GM23248 (cell line): ENCODE data around the gene ATP8B3. TPM values are rescaled to one million over a fixed set of nuclear protein-coding genes. Genes with fewer than 3 reads are reported as not detected.

Experiments used
- DNase-seq: peaks from one replicate; pipeline ENCODE4 v3.0.0-alpha.2; 2015
- H2AFZ ChIP-seq: fragments of 200-600 bp; sonication (generic); 2 replicates; pipeline ENCODE4 v1.6.1; 2016; ENCODE audit warnings: antibody characterized with exemption
- H3F3A ChIP-seq: fragments of 200-600 bp; sonication (generic); 2 replicates; pipeline ENCODE4 v1.6.1; 2016; ENCODE audit warnings: mild to moderate bottlenecking, antibody characterized with exemption, mixed run types; ENCODE audit not compliant: insufficient read depth
- H3K27ac ChIP-seq: fragments of 200-600 bp; sonication (generic); 2 replicates; pipeline ENCODE4 v1.5.1; 2016; ENCODE audit warnings: mild to moderate bottlenecking
- H3K27me3 ChIP-seq: fragments of 200-600 bp; sonication (generic); replicated peaks from 2 replicates; pipeline ENCODE4 v1.6.1; 2016; ENCODE audit warnings: mild to moderate bottlenecking; ENCODE audit not compliant: insufficient read depth
- H3K36me3 ChIP-seq: fragments of 200-600 bp; sonication (generic); 2 replicates; pipeline ENCODE4 v1.6.1; 2016; ENCODE audit warnings: low read depth, mild to moderate bottlenecking
- H3K4me1 ChIP-seq: fragments of 200-600 bp; sonication (generic); 2 replicates; pipeline ENCODE4 v1.6.1; 2016; ENCODE audit warnings: mild to moderate bottlenecking; ENCODE audit not compliant: insufficient read depth
- H3K4me2 ChIP-seq: fragments of 200-600 bp; sonication (generic); one replicate; pipeline ENCODE4 v1.6.1; 2016; ENCODE audit warnings: mild to moderate bottlenecking; ENCODE audit not compliant: unreplicated experiment
- H3K4me3 ChIP-seq: fragments of 200-600 bp; sonication (generic); 2 replicates; pipeline ENCODE4 v1.5.1; 2016; ENCODE audit warnings: mild to moderate bottlenecking
- H3K79me2 ChIP-seq: fragments of 200-600 bp; sonication (generic); 2 replicates; pipeline ENCODE4 v1.6.1; 2016; ENCODE audit warnings: mild to moderate bottlenecking; ENCODE audit not compliant: insufficient read depth
- H3K9ac ChIP-seq: fragments of 200-600 bp; sonication (generic); 2 replicates; pipeline ENCODE4 v1.6.1; 2016; ENCODE audit warnings: mild to moderate bottlenecking
- H3K9me2 ChIP-seq: fragments of 200-600 bp; sonication (generic); 2 replicates; pipeline ENCODE4 v1.6.1; 2016; ENCODE audit warnings: mixed run types, mild to moderate bottlenecking, moderate library complexity; ENCODE audit not compliant: insufficient read depth
- H3K9me3 ChIP-seq: fragments of 200-600 bp; sonication (generic); one replicate; pipeline ENCODE4 v1.6.1; 2017; ENCODE audit warnings: low read depth
- H4K20me1 ChIP-seq: fragments of 200-600 bp; sonication (generic); 2 replicates; pipeline ENCODE4 v1.6.0; 2016; ENCODE audit not compliant: insufficient read depth
- EZH2 ChIP-seq: fragments of 200-600 bp; sonication (generic); IDR thresholded peaks from 2 replicates; pipeline ENCODE4 v1.6.1; 2018; ENCODE audit warnings: antibody characterized with exemption, mild to moderate bottlenecking; ENCODE audit not compliant: insufficient read depth, poor library complexity, severe bottlenecking
- EZH2phosphoT487 ChIP-seq: fragments of 200-600 bp; sonication (generic); IDR thresholded peaks from 2 replicates; pipeline ENCODE4 v1.6.1; 2018; ENCODE audit warnings: antibody characterized with exemption, moderate library complexity, mild to moderate bottlenecking, low read depth; ENCODE audit not compliant: insufficient read depth
- WGBS, 2 experiments: methylation state at CpG; one replicate each; pipeline ENCODE4 v1.1.6; 2015 to 2017; ENCODE audit warnings: low lambda C conversion rate in 2 of 2, low coverage in 1 of 2; ENCODE audit errors: missing lambda C conversion rate in 2 of 2; 5-methylcytosine and 5-hydroxymethylcytosine counted together
- in situ Hi-C: fragments of 300-500 bp; cut with MboI; formaldehyde crosslinking; loops from 2 replicates; pipeline ENCODE4 v1.15.0; 2020
- polyA plus RNA-seq: library from polyadenylated mRNA; unstranded; fragments of >200 nt; fragmentation: Nextera tagmentation; extraction: Ambion mirVana; gene quantifications from 2 replicates; pipeline ENCODE4 v1.2.1, GENCODE V29; 2016
- total RNA-seq: library from RNA; depleted of rRNA; stranded (reverse); fragments of >200 nt; shearing (Covaris generic); gene quantifications from 2 replicates; pipeline ENCODE4 v1.2.3, GENCODE V29; 2014

ATP8B3 gene
- total and polyA plus RNA-seq, 2 experiments from 2014 or later, result 0.32 to 1.8 TPM

DNA sequence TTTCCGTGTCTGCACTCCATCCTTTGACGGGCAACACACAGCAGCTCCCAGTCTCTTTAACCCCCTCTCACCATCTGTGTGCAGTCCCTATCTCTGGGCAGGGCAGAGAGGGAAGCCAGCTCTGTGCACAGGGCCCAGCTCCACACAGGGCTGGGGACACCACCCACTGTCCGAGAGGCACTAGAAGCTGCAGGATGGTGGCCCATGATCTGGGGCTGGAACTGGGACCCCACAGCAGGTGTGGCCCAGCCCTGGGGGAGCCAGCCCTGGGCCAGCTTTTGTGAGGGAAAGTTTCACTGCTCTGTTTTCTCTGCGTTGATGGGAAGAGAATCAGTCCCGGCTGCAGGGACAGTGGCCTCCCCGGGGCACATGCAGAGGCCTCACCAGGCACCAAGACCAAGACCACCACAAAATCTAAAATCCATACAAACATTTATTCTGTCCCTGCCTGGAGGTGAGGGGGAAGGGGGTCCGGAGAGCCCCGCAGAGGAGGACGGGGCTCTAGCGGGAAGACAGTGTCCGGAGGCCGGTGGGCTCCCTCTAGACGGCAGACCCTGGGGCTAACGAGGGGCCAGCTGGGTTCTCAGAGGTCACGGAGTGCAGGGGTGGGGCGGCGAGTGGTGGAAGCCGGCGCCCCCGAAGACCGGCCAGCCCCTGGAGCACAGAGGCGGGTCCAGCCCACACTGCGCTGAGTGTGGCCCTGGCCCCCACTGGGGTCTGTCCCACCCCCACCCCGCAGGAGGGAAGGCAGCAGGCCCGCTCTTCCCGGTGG lies 2.9 kb upstream of the ATP8B3 start:
- Histone ChIP-seq H3K4me3 (no peak overlapping the region), H3K9me2 (no peaks in the 10 kb centered on the region), H3K36me3 (peaks cover under 1% of the 10 kb centered on the region; the same call in 1 of the 2 replicates), H3K4me1 (peaks cover 3% of the 10 kb centered on the region; the same call in 1 of the 2 replicates), H3K27ac (no peak overlapping the region), H3F3A (no peaks in the 10 kb centered on the region), H3K79me2 (no peaks in the 10 kb centered on the region), H4K20me1 (no peaks in the 10 kb centered on the region), H3K9me3 (no peaks in the 10 kb centered on the region), H3K27me3 (no peaks in the 10 kb centered on the region), H3K4me2 (no peak overlapping the region), H3K9ac (no peak overlapping the region), H2AFZ (no peak overlapping the region)
- TF ChIP-seq EZH2phosphoT487, result no peak
- TF ChIP-seq EZH2, result no peak
- DNase-seq, result no peak
- in situ Hi-C loops, result no loop called here
- 79% methylated on average over 12 to 26 of the region's 26 CpGs for WGBS, 2 experiments

DNA sequence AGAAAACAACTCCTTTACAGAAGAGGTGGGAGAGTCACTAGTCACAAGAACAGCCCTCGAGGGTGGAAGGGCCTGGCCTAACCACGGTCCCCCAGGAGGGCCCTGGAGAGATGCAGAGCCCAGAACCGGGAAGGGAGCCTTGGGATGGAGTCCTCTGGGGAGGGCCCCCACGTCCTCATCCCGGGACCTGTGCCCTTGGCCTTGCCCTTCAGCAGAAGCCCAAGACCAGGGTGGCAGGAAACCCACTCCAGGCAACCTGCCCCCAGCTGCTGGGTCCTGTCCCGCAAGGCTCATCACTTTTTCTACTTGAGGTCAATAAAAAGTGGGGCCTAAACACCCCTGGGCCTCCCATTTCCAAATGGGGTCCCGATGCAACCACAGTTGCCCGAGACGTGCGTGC lies 2.3 kb upstream of the ATP8B3 start:
- H2AFZ ChIP-seq, result no peak overlapping the region
- TF ChIP-seq EZH2phosphoT487, result no peak
- TF ChIP-seq EZH2, result no peak
- H3K79me2 ChIP-seq, result no peaks in the 10 kb centered on the region
- H3K4me2 ChIP-seq, result no peak overlapping the region
- WGBS, 2 experiments, result 56 to 61% methylated on average over 10 of the region's 10 CpGs
- no peaks in the 10 kb centered on the region for H3K9me2 ChIP-seq
- DNase-seq, result no peak
- H3K27me3 ChIP-seq, result no peaks in the 10 kb centered on the region
- in situ Hi-C loops, result no loop called here
- H3K27ac ChIP-seq, result no peak overlapping the region
- no peaks in the 10 kb centered on the region for H3F3A ChIP-seq
- peaks cover 3% of the 10 kb centered on the region; the same call in 1 of the 2 replicates for H3K4me1 ChIP-seq
- H3K4me3 ChIP-seq, result no peak overlapping the region
- no peaks in the 10 kb centered on the region for H4K20me1 ChIP-seq
- H3K9me3 ChIP-seq, result no peaks in the 10 kb centered on the region
- H3K36me3 ChIP-seq, result no peaks in the 10 kb centered on the region; the same call in 1 of the 2 replicates
- no peak overlapping the region for H3K9ac ChIP-seq

DNA sequence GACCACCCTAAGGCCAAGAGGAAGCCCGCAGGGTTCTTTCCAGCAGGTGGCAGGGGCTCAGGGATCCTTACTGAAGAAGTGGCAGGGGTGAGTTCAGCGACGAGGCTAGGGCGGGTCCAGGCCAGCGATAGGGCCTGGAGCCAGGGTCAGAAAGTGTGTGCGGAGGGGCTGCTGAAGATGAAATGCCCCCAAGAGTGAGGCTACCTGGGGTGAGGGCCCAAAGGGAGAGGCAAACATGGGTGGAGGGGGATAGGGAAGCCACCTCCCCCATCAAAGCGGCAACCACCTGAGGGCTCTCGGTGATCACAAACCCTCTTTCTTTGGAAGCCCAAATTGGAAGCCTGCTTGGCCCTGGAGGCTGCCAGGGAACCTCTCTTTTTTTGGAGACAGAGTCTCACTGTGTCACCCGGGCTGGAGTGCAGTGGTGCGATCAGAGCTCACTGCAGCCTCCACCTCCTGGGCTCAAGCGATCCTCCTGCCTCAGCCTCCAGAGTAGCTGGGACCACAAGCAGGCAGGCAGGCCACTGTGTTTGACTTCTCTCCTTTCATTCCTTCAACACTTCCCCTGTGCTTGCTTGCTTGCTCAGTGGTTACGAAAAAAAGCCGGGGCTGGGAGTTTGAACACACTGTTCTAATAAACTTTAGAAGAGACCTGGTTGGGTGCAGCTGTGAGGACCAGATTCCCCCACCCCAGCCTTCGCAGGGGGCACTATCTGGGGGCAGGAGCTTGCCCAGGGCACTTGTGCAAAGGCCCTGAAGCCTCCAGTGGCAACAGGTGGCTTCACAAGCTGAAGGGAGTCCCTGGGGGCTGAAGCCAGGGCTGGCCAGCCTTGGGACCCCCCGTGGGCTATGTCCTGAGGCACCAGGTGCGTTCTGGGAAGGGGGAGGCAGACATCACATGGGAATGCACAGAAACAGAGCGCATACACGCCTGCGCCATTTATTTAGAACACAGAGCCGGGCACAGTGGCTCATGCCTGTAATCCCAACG lies 1.4 kb upstream of the ATP8B3 start:
- Histone ChIP-seq H2AFZ (no peak overlapping the region), H3K9ac (peak overlapping the region; percentile 68), H3K27ac (no peak overlapping the region), H3K36me3 (no peaks in the 10 kb centered on the region; the same call in 1 of the 2 replicates), H3K4me3 (peak overlapping the region; percentile 77), H3K9me3 (no peaks in the 10 kb centered on the region), H3K9me2 (no peaks in the 10 kb centered on the region), H4K20me1 (no peaks in the 10 kb centered on the region), H3F3A (no peaks in the 10 kb centered on the region), H3K27me3 (no peaks in the 10 kb centered on the region), H3K4me1 (peaks cover 3% of the 10 kb centered on the region; the same call in 1 of the 2 replicates), H3K79me2 (no peaks in the 10 kb centered on the region), H3K4me2 (peak overlapping the region; percentile 93)
- TF ChIP-seq EZH2phosphoT487, result no peak
- no peak for TF ChIP-seq EZH2
- DNase-seq, result no peak
- in situ Hi-C loops, result no loop called here
- 68 to 73% methylated on average over 21 of the region's 21 CpGs for WGBS, 2 experiments

DNA sequence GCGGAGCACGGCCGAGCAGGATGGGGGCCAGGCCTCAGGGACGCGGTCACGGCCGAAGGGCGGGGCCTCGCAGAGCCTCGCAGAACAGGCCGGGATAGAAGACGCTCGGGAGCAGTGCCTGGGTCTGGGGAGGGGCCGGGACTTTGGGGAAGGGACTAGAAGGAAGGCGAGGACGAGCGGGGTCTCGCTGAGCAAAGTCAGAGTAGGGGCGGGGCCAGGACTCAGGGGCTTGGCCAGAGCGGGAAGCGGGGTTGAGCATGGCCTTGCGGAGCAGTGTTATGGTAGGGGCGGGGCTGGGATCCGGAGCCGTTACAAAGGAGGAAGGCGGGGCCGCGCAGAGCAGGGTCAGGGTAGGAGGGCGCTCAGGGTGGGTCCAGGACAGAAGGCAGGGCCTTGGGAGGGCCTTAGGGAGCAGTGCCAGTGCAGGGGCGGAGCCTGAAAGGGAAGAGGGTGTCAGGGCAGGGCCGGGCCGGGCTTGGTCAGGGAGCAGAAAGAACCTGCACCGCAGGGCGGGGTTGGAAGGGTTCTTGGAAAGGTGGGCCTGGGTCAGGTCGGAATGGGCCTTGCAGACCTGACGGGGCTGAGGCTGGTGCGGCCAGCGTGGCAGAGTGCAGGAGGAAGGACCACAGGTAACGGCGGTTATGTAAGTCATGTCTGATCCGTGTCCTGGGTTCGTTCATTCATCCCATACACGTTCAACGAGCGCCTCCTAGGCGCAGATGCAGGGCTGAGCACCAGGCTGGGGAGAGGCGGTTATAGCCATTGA lies 533 bp upstream of the ATP8B3 start:
- no peaks in the 10 kb centered on the region for H3K79me2 ChIP-seq
- peak overlapping the region; percentile 77 for H3K4me3 ChIP-seq
- no peaks in the 10 kb centered on the region for H3K9me2 ChIP-seq
- in situ Hi-C loops, result no loop called here
- H3K36me3 ChIP-seq, result no peaks in the 10 kb centered on the region
- 1 to 2% methylated on average over 20 to 47 of the region's 47 CpGs for WGBS, 2 experiments
- H3K9me3 ChIP-seq, result no peaks in the 10 kb centered on the region
- H3K9ac ChIP-seq, result peak overlapping the region; percentile 68
- no peaks in the 10 kb centered on the region for H3F3A ChIP-seq
- peak overlapping the region; percentile 83 for H2AFZ ChIP-seq
- H4K20me1 ChIP-seq, result no peaks in the 10 kb centered on the region
- peak overlapping the region; percentile 93 for H3K4me2 ChIP-seq
- peak; percentile 94 for DNase-seq
- no peak overlapping the region for H3K27ac ChIP-seq
- peaks cover 3% of the 10 kb centered on the region; the same call in 1 of the 2 replicates for H3K4me1 ChIP-seq
- no peaks in the 10 kb centered on the region for H3K27me3 ChIP-seq
- TF ChIP-seq EZH2phosphoT487 (no peak), EZH2 (no peak)
